Left ventricle myocardium inferior (tissue), 1 donor: Measurements from ENCODE around the gene MCF2L2. TPM values are rescaled to one million over a fixed set of nuclear protein-coding genes. Genes with fewer than 3 reads are reported as not detected.

Experiments used
- DNase-seq: peaks from one replicate; pipeline ENCODE4 v3.0.0-alpha.2; 2020
- H3K27ac ChIP-seq: fragments of 200-600 bp; replicated peaks from 2 replicates; pipeline ENCODE4 v1.8.0; 2021
- H3K27me3 ChIP-seq: fragments of 200-600 bp; 2 replicates; pipeline ENCODE4 v1.8.0; 2021; ENCODE audit warnings: low read depth
- H3K36me3 ChIP-seq: fragments of 200-600 bp; 2 replicates; pipeline ENCODE4 v1.8.0; 2021
- H3K4me1 ChIP-seq: fragments of 200-600 bp; 2 replicates; pipeline ENCODE4 v1.8.0; 2021
- H3K4me3 ChIP-seq: fragments of 200-600 bp; 2 replicates; pipeline ENCODE4 v1.8.0; 2021; ENCODE audit warnings: mild to moderate bottlenecking, moderate library complexity
- H3K9me3 ChIP-seq: fragments of 200-600 bp; replicated peaks from 2 replicates; pipeline ENCODE4 v1.8.0; 2021
- CTCF ChIP-seq: fragments of 200-600 bp; IDR thresholded peaks from 2 replicates; pipeline ENCODE4 v1.8.0; 2021; ENCODE audit warnings: antibody characterized with exemption, mild to moderate bottlenecking, borderline replicate concordance
- intact Hi-C: fragments of 100-400 bp; cut with micrococcal nuclease; formaldehyde crosslinking; loops from one replicate; pipeline ENCODE4 v1.11.0; 2022
- total RNA-seq: library from RNA; stranded (reverse); fragmentation: NEBNext Ultra II Directional; extraction: Animal tissue kit (Norgen Biotek cat#: 25700); gene quantifications from one replicate; pipeline ENCODE4 v1.2.1, GENCODE V29; 2021
- donor health status: DM: no; HTN: yes; CAD: no; lungs with severe emphysema.

The MCF2L2 gene
- total RNA-seq, 1 donor from 2014 or later = 0.91 TPM

GRCh38 chr3:183400352-183400751 lies 28.1 kb downstream of the MCF2L2 start:
- no peaks in the 10 kb centered on the region for H3K36me3 ChIP-seq
- no peaks in the 10 kb centered on the region for H3K4me1 ChIP-seq
- H3K27me3 ChIP-seq = peaks cover 6% of the 10 kb centered on the region
- H3K4me3 ChIP-seq = no peak overlapping the region
- H3K27ac ChIP-seq = no peak overlapping the region
- no peak for DNase-seq
- no peak for TF ChIP-seq CTCF
- H3K9me3 ChIP-seq = no peaks in the 10 kb centered on the region
- intact Hi-C loops = no loop called here

GRCh38 chr3:183396662-183397391 lies 31.6 kb downstream of the MCF2L2 start:
- Histone ChIP-seq H3K9me3 (no peaks in the 10 kb centered on the region), H3K27ac (no peak overlapping the region), H3K4me1 (no peaks in the 10 kb centered on the region), H3K36me3 (no peaks in the 10 kb centered on the region), H3K27me3 (peaks cover 16% of the 10 kb centered on the region), H3K4me3 (no peak overlapping the region)
- intact Hi-C loops = no loop called here
- DNase-seq = no peak
- no peak for TF ChIP-seq CTCF

- Histone ChIP-seq H3K36me3 (no peaks in the 10 kb centered on the region), H3K4me3 (no peak overlapping the region), H3K27me3 (peaks cover 16% of the 10 kb centered on the region), H3K9me3 (no peaks in the 10 kb centered on the region), H3K27ac (no peak overlapping the region), H3K4me1 (no peaks in the 10 kb centered on the region)
- TF ChIP-seq CTCF = no peak
- intact Hi-C loops = no loop called here
- no peak for DNase-seq
Observed at GRCh38 chr3:183394150-183394549, 34.3 kb downstream of the MCF2L2 start.

- no peak for DNase-seq
- no peaks in the 10 kb centered on the region for H3K36me3 ChIP-seq
- no peaks in the 10 kb centered on the region for H3K4me1 ChIP-seq
- H3K27me3 ChIP-seq = peaks cover 16% of the 10 kb centered on the region
- H3K4me3 ChIP-seq = no peak overlapping the region
- intact Hi-C loops = no loop called here
- no peak overlapping the region for H3K27ac ChIP-seq
- TF ChIP-seq CTCF = no peak
- no peaks in the 10 kb centered on the region for H3K9me3 ChIP-seq
Observed at GRCh38 chr3:183393625-183394024, 34.8 kb downstream of the MCF2L2 start.

GRCh38 chr3:183392186-183393034 lies 36.0 kb downstream of the MCF2L2 start:
- Histone ChIP-seq H3K27me3 (peaks cover 10% of the 10 kb centered on the region), H3K36me3 (no peaks in the 10 kb centered on the region), H3K9me3 (no peaks in the 10 kb centered on the region), H3K4me1 (no peaks in the 10 kb centered on the region), H3K27ac (no peak overlapping the region), H3K4me3 (no peak overlapping the region)
- intact Hi-C loops = no loop called here
- DNase-seq = no peak
- no peak for TF ChIP-seq CTCF
